NCI-H82 treated with DMSO at 0.1 percent for 48 hours (cell line): ENCODE measurements around the gene CLEC14A.

ENCODE experiments used
- DNase-seq: peaks from one replicate; lab custom pipeline; 2025; ENCODE audit not compliant: unreplicated experiment; lab: John Stamatoyannopoulos, UW

Gene CLEC14A

DNA sequence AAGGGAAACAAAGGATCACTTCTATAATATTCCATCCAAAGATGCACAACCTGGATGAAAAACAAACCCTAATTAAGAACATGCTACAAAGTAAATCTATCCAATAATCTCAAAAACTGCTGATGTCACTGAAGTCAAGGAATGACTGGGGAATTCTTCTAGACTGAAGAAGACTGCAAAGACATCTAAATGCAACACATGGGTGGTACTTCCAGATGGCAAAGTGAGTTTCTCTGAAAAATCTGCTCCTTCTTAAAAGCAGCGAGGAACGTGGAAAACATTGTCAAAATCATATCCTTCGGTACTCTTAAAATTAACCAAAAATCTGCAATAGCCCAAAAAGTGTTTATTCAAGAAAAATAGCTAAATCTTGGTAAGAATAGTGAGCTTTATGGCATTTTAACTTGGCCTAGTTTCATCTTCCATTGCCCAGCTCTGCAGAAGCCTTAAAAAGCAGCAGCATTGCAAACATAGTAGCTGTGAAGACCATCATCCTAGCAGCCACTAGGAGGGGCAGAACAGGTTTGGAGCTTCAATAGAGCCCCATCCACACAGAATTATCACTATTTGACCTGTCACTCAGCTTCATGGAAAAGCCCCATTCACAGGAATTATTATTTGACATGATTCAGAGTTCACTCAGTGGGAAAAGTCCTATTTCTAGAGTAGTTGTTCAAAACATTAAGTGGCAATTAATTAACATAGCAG is 7.4 kb downstream of the CLEC14A start:
- DNase-seq = no peak

DNA sequence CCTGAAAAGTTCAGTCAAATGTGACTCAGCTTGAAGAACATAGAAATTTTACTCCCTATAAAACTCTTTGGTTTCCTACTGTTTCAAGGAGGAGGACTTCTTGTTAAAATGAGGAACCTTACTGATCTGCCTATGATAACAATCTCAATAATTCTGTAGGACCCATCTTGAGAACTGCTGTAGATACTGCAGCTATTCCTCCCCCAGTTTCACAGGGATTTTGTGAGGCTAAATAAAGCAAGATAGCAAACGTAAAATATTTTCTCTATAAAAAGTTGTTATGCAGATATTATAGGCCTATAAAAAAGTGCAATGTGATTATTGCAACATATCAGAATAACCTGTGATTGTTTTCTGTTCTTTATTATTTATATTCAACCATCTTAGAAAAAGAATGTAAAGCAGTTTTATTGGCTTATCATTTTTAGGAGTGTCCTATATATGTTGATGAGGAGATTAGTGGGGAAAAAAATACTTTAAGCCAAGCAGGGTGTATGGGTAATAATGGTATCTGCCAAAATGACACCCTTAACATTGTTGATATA is 12.1 kb downstream of the CLEC14A start:
- DNase-seq = no peak

DNA sequence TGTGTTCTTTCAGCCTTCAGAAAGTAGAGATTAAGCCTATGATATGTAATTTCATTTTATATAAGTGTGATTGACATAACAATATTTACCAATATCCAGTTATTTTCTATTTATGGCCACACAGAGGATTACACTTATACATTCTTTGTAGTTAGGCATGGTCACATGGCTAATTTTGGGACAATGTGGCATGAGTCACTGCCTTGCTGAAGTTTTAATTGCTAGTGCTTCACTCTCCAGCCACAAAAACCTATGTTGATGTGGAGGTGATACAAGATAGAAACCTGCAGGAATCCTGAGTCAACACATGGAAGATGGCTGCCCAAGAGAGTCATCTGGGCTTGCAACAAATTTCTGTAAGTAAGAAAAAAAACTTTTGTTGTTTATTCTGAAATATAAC is 17.0 kb downstream of the CLEC14A start:
- DNase-seq = no peak

DNA sequence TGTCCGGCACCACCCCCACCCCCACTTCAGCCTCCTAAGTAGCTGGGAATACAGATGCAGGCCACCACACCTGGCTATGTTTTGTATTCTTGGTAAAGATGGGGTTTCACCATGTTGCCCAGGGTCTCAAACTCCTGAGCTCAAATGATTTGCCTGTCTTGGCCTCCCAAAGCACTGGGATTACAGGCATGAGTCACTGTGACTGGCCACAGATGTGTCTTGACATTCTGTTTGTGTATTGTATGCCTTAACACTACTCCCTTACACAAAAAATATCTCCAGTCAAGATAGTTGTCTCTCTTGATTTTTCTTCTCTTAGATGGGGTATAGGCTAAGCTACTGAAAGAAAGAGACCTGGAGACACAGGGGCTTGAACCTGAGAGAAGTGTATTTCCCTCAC is 17.6 kb downstream of the CLEC14A start:
- DNase-seq = no peak

DNA sequence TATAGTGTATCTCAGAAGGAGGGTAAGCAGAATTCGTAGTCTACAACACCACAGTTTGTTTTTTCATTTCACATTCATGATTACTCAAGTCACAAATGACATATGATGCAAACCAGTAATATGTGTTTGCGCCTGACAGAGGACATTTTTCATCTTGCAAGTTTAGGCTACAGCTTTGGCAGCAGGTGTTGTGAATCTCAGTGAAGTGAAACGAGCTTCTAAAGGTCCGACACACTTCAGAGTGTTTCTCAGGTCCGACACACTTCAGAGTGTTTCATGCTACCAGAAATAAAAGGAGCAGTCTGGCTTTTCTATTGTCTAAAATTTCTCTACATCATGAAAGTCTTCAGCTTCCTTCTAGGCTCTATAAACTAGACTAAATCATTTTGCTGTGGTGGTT is 22.7 kb downstream of the CLEC14A start:
- no peak for DNase-seq

DNA sequence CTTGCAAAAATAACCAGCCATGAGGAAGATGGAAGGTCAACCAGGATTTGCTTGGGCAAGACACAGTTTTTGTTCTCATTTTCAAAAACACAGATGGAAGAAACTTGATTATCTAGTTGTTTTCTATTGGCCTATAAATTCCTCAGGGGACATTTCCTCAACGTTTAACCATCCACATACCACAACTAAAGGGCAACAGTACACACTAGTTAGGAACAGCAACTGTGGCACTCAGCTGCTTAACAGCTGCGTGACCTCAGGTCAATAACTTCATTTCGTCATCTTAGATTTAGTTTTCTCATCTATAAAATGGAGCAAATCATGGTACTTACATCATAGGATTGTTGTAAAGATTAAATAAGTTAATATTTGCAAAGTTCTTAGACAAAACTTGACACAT is 29.5 kb downstream of the CLEC14A start:
- no peak for DNase-seq

DNA sequence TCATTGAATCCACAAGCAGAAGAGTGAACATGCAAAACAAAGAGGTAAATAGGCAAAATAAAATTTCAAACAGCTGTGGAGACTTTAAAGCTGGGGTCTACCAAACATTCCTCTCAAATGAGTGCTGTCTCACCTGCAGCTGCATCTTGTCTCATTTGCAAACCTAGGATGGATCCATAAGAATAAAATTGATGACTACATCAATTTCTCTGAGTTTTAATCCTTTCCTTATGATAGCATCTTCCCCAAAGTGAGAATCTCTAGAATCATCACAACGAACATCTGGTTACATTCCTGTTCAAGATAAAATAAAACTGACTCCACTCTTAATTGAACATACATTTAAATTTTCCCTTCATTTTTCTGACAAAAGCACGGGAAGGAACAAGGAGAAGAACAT is 29.9 kb downstream of the CLEC14A start:
- DNase-seq = no peak

DNA sequence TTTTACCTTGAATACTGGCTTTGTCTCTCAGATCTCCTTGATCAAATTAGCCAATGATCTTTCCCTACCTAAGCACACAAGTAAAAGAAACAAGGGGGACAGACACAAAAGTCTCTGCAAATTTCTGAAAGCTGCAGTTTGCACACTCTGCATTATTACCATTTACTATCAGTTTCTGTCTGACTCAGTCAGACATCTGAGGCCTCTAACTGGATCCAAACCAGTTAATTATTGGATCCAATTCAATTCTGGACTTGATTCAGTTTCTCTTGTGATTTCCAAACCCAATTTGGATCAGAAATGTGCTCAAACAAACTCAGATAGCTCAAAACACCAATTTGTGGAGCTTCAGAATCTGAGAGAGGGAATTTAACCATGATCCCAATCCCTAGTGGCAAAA is 31.6 kb downstream of the CLEC14A start:
- DNase-seq = no peak

DNA sequence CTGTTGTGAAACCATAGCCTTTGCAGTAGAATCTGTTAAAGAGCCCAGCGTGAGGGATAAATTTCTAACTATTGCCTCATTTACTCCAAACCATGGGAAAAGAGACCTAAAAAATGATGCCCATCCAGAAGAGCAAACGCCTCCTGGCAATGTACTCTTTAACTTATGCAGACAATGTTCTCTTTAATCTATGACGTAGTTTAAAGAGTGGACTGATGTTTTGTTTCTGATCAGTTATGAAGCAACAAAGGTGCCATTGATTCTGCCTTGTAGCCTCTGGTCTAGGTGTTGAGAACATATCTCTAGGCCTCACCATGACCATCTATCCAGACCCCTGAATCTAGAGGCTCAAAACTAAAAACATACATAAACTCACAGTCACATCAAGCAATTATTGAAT is 34.8 kb downstream of the CLEC14A start:
- no peak for DNase-seq

DNA sequence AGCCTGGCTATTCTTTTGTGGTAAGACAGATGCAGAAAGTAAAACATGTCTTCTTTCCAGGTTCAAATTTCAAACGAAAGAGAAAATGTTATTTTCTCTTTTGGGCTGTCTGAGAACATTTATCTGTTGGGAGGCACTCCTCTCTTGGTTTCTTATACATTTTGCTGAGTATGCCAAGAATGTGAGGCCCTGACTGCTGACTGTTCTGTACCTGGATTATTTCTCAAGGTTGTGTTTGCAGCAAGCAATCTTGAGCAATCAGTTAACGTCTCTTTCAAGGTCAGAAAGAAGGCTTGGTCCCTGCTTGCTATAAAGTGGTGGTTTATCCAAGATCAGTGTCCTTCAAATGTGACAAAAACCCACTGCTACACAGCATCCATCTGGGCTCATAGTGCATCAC is 38.3 kb downstream of the CLEC14A start:
- no peak for DNase-seq

DNA sequence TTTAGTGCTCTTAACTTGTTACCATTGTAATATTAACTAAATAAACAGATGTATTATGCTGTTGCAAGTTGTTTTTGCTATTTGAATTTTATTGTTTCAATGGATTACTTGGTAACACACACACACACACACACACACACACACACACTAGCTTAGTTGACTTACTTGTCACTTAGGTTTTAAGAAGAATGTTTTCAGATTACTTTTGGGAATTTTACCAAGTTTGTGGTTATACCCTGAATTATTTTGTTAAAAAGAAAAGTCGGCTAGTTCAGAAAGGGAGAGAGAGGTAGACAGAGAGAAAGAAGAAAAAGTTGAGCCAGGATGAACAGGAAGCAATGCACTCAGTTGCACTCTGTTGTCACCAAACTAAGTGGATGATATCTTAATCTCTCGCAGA is 42.9 kb downstream of the CLEC14A start:
- DNase-seq = no peak

DNA sequence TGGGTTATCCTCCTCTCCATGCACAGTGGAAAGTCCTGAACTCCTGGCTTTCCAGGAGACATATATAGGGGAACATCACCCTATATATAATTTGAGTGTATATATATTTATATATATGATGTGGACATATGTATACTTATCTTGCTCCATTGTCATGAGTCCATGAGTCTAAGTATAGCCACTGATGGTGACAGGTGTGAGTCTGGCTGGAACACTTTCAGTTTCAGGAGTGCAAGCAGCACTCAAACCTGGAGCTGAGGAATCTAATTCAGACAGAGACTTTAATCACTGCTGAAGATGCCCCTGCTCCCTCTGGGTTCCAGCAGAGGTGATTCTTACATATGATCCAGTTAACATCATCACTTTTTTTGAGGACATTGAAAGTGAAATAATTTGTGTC is 43.8 kb downstream of the CLEC14A start:
- no peak for DNase-seq

DNA sequence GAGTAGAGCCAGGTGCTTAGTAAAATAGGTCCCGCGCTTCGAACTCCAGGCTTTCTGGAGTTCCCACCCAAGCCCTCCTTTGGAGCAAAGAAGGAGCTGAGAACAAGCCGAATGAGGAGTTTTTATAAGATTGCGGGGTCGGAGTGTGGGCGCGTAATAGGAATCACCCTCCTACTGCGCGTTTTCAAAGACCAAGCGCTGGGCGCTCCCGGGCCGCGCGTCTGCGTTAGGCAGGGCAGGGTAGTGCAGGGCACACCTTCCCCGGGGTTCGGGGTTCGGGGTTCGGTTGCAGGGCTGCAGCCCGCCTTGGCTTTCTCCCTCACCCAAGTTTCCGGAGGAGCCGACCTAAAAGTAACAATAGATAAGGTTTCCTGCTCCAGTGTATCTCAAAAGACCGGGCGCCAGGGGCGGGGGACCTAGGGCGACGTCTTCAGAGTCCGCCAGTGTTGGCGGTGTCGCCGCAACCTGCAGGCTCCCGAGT is 44.6 kb downstream of the CLEC14A start:
- no peak for DNase-seq

DNA sequence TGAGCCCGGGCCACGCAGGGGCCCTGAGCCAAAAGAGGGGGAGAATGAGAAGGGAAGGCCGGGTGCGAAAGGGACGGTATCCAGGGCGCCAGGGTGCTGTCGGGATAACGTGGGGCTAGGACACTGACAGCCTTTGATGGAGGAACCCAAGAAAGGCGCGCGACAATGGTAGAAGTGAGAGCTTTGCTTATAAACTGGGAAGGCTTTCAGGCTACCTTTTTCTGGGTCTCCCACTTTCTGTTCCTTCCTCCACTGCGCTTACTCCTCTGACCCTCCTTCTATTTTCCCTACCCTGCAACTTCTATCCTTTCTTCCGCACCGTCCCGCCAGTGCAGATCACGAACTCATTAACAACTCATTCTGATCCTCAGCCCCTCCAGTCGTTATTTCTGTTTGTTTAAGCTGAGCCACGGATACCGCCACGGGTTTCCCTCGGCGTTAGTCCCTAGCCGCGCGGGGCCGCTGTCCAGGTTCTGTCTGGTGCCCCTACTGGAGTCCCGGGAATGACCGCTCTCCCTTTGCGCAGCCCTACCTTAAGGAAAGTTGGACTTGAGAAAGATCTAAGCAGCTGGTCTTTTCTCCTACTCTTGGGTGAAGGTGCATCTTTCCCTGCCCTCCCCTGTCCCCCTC is 45.2 kb downstream of the CLEC14A start:
- no peak for DNase-seq

DNA sequence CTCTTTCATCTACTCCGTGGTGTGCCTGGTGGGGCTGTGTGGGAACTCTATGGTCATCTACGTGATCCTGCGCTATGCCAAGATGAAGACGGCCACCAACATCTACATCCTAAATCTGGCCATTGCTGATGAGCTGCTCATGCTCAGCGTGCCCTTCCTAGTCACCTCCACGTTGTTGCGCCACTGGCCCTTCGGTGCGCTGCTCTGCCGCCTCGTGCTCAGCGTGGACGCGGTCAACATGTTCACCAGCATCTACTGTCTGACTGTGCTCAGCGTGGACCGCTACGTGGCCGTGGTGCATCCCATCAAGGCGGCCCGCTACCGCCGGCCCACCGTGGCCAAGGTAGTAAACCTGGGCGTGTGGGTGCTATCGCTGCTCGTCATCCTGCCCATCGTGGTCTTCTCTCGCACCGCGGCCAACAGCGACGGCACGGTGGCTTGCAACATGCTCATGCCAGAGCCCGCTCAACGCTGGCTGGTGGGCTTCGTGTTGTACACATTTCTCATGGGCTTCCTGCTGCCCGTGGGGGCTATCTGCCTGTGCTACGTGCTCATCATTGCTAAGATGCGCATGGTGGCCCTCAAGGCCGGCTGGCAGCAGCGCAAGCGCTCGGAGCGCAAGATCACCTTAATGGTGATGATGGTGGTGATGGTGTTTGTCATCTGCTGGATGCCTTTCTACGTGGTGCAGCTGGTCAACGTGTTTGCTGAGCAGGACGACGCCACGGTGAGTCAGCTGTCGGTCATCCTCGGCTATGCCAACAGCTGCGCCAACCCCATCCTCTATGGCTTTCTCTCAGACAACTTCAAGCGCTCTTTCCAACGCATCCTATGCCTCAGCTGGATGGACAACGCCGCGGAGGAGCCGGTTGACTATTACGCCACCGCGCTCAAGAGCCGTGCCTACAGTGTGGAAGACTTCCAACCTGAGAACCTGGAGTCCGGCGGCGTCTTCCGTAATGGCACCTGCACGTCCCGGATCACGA is 46.0 kb downstream of the CLEC14A start:
- DNase-seq = no peak

DNA sequence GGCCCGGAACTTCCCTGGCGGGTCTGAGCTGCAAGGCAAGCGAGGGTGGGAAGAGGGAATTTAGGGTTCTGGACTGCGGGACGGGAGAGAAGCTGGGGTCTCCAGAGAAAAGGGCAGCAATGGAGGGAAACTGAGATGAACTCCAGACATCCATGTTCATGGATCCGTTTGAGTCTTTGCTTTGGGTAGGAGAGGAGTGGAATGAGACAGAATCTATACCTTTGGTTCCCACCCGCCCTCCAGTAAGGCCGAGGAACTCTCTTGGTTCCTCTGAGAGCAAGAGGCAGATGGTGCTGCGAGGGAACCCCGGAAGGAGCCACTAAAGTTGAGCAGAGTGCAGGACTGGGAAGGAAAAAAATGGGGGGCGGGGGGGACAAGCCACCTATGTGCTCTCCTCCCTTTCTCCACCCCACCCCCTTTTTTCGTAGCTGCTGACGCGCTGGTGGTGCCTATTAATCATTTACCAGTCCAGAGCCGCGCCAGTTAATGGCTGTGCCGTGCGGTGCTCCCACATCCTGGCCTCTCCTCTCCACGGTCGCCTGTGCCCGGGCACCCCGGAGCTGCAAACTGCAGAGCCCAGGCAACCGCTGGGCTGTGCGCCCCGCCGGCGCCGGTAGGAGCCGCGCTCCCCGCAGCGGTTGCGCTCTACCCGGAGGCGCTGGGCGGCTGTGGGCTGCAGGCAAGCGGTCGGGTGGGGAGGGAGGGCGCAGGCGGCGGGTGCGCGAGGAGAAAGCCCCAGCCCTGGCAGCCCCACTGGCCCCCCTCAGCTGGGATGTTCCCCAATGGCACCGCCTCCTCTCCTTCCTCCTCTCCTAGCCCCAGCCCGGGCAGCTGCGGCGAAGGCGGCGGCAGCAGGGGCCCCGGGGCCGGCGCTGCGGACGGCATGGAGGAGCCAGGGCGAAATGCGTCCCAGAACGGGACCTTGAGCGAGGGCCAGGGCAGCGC is 47.0 kb downstream of the CLEC14A start:
- DNase-seq = no peak

DNA sequence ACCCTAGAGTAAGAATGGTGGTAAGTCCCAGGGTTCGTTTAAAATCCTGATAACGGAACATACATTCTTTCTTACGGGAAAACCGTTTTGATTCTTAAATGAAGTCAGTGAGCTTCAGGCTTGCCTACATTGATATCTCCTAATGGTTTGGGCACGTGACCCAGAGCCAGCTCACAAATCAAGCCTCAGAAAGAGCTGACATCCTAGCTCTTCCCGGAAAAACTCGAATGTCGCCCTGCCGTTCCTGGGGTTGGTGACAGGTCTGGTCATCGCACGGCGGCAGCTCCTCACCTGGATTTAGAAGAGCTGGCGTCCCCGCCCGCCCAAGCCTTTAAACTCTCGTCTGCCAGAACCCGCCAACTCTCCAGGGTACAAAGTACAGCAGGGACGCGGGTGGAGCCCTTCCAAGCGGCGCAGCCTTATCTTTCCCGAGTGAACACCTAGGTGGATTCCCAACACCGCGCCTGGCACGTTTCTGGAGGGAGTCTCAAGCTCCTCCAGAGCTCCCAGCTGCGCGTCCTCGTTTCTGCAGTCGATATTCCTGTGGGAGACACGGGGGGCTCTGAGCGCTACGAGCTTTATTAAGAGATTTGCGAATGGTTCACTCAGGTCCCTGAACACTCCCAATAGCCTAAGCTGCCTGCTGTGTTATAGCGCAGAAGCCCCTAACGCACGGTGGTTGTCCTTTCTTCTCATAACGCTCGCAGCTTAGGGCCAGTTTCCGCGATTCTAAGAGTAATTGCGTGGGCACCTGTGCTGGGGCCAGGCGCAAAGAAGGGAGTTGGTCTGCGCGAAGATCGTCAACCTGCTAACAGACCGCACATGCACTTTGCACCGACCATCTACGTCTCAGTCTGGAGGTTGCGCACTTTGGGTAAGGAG is 47.9 kb downstream of the CLEC14A start, which contains the start of gene SSTR1:
Gene SSTR1 (plus strand): TSS at position 169 of the 882 bp plus-strand sequence. CDS start 1,486 bp downstream, outside the sequence.
- no peak for DNase-seq

DNA sequence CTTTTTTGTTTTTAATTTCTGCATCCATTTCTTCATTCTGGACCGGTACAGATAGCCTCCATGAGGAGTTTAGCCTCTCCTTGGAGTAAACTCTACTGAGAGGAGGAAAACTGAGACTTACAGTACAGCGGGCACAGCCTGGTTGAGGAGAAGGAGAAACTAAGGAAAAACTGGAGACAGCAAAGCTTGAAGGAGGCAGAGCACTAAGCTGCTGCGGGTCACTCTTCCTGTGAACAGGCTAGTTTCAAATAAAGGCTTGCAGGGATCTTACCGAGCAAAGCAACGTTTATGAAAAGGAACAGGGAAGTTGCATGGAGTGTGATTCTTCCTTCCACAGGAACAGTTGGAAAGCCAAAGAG is 48.5 kb downstream of the CLEC14A start:
- DNase-seq = no peak

DNA sequence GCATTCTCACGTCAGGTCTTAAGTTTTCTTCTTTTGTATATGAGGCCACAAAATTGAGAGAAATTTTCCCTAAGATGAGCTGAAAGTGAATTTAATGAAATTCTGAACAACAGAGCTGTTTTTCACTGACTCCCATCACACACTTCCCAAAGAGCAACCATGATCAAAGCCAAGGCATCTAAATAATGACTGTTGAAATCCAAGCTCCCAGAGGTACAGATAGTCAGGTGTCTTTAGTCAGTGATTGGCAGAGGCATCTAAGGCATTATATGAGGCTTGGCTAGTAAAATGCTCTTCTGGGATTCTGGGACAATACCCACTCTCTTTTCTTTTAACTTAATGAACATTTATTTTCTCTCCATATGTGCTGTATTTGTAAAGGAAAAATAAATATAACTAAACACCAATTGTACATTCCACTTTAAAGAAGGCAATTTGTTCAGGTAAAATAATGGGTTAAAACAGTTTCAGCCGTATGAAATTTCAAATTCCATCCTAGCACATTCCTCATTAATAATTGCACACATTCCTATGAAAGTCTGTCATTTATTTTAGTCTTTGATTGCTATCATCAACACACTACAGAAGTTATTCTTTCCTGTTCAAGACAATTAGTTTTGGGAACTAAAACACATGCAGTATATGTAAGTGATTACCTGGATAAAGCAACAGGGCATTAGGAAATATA is 49.1 kb downstream of the CLEC14A start:
- no peak for DNase-seq
